GM19328 (cell line): ENCODE measurements around the gene ERGIC1.

Experiments used
- ATAC-seq: cut with Tn5 transposase; IDR thresholded peaks from one replicate; pipeline ENCODE4 v1.9.1; 2021; ENCODE audit warnings: mild to moderate bottlenecking, moderate library complexity; ENCODE audit not compliant: unreplicated experiment

The ERGIC1 gene

DNA sequence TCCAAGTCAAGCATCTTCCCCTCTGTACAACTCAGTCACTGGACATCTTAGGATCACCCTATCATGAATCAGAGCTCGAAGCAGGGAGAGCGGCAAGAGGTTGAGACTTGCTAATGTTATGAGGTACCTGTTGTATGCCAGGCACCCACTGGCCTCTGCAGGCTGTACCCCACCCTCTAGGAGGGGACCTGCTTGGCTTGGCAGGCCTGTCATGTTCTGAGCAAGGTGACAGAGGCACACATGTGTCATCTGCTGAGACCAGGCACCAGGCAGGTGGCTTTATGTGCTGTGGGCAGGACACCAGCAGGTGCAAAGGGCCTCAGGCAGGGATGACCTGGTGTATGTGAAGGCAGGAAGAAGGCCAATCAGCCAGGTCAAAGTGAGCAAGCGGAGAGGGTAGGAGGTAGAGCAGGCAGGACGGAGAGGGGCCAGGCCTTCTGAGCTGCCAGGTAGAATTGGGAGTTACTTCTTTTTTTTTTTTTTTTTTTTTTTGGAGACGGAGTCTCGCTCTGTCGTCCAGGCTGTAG lies 64.9 kb downstream of the ERGIC1 start:
- no peak for ATAC-seq

DNA sequence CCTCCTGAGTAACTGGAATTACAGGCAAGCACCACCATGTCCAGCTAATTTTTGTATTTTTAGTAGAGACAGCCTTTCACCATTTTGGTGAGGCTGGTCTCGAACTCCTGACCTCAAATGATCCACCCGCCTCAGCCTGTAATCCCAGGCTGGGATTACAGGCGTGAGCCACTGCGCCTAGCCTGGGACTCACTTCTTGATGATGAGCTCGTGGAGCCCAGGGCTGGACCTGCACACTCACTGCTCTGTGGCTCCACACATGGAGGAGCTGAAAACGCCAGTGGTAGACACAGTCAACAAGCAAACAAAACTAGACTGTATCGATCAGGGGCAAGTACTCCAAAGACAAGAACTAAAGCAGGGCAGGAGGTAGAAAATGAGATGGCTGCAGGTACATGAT lies 65.4 kb downstream of the ERGIC1 start:
- no peak for ATAC-seq

DNA sequence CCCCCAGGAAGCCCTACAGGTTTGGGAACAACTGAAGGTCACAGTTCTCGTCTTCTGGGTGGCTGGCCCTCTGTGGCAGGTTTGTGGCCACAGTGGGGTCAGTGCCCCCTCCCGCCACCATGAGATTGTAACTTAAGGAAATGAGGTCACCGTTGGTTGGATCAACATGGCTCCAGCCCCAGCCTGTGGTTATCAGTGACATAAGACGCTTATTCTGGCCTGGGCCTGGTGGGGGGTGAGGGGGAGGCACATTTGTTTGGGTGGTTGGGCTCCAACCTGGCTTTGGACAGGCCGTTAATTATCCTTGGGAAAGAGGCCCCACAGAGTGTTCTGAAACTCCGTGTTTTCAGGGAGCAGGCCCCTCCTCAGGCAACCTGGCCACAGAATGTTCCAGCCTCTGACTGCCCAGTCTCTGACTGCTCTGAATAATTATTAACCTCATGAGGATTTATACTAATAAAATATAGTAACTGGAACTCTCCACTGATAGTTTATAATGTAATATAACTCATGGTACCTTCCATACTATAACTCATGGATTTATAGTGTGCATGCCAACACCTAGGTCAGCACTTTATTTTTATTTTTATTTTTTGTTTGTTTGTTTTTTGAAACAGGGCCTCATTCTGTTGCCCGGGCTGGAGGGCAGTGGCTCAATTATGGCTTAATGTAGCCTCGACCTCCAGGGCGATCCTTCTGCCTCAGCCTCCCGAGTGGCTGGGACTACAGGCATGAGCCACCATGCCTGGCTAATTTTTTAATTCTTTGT lies 67.1 kb downstream of the ERGIC1 start:
- ATAC-seq: no peak

DNA sequence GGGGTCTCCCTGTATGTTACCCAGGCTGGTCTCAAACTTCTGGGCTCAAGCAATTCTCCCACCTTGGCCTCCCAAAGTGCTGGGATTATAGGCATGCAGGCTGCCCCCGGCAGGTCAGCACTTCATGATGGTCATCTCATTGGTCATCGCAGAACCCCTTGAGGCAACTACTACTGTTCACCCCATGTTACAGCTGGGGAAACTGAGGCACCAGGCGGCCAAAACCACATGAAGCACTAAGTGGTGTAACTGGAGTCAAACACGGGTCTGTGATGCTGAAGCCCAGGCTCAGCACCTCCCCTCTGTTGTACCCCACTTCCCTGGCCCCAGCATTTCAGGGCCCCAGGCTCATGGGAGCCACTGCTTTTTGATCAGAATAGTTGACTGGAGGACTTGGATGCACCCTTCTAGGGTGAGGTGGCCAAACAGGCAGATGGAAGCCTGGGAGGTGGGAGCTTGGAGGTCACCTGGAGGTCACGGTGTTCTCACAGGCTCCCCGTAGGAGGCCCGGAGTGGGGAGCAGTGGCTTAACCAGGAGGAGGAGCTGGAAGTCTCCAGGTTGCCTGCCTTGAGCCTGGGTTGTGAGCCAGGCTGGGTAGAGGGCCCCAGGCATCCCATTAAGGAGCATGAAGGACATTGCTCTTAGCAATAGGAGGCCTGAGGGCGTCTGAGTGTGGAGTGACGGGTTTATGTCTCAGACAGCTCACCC lies 67.9 kb downstream of the ERGIC1 start:
- no peak for ATAC-seq

DNA sequence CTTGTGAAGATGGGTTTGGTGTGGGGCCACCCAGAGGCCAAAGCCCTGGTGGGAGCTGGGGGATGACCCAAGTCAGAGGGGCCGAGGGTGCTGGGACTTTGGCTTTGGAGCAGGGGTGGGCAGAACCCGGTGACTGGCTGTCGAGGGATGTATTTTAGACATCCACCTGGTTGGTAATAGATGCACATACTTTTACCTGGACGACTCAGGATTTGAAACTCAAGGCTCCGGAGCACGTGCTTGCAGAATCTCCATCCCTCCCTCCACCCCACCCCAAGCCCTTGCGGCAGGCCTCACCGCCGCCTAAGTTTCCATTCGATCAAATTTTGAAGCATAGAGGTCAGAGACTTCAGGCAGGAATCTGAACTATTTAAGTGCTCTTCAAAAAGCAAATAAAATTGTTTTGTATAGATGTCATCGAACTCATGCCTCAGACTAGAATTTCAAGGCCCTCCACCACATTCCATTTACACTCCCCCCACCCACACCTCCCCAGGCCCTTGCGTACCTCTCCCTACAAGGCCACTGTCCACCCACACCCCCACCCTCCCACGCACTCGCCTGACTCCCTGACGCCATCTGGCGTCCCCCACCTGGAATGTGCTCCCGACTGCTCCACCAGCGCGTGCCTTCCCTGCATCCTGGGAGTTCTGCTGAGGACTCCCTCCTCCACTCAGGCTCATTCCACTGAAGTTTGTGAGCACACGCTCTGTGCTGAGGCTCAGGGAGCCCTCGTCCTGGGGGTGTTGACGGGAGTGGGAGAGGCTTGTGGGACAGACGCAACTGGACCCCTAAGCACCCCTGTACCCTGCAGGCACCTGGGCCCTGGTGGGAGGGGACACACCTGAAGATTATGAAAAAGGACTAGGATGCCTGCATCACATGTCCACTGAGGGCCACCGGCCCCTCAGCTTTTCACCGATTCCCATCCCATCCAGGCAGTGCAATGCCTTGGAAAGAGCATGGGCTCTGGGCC lies 68.7 kb downstream of the ERGIC1 start:
- no peak for ATAC-seq

DNA sequence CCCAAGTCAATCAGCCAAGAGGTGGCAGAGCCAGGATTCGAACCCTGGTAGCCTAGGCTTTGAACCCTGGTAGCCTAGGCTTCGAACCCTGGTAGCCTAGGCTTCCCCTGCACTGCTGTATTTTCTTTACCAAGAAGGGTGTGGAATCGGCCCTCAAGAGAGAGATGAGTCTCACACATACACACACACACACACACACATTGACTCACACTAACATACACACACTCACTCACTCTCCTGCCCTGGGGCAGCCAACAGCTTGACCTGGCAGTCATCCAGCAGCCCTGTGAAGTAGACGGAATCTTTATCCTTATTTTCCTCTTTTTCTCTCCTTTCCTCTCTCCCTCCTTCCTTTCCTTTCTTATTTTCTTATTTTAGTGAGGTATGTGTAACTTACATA lies 69.7 kb downstream of the ERGIC1 start:
- no peak for ATAC-seq

DNA sequence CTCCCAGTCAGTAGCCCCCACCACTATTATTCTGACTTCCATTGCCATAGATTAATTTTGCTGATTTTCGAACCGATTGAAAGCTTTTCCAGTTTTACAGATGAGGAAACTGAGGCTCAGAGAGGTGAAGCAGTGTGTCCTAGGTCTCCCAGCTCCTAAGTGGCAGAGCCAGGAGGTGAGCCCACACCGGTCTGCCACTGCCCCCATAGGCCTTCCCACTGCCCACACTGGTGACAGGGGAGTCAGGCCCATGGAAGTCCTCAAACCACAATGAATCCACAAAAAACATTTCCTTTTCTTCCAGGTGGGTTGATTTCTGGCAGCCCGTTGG lies 70.2 kb downstream of the ERGIC1 start:
- no peak for ATAC-seq

DNA sequence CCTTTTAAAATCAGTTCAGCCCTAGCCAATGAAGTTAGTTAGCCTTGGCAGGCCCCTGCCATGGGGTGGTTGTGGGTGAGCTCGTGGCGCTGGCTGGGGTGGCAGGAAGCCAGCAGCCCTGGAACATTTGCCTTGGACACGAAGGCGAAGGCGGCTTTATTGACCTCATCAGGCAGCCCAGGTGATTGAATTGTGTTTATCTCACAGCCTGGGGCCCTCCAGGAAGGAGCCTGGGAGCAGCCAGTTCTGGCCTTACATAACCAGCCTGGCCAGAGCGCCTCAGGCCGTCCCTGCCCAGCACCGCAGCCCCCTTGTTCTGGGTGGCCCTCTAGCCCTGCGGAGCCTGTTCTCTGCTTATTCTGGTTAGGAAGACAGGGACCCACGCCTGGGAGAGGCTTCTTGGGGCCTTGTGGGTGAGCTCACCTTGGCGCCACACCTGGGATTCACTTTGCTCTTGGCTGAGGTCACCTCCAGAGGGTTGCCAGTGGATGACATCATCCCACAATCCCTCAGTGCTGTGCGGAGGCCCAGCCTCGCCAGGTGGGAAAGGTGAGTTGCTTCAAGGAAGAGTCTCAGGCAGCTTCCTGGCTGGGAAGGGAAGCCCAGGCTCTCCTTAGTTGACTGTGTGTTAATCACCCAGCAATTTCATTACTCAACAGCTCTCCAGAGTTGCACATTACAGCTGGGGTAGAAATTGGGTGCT lies 70.7 kb downstream of the ERGIC1 start:
- no peak for ATAC-seq

DNA sequence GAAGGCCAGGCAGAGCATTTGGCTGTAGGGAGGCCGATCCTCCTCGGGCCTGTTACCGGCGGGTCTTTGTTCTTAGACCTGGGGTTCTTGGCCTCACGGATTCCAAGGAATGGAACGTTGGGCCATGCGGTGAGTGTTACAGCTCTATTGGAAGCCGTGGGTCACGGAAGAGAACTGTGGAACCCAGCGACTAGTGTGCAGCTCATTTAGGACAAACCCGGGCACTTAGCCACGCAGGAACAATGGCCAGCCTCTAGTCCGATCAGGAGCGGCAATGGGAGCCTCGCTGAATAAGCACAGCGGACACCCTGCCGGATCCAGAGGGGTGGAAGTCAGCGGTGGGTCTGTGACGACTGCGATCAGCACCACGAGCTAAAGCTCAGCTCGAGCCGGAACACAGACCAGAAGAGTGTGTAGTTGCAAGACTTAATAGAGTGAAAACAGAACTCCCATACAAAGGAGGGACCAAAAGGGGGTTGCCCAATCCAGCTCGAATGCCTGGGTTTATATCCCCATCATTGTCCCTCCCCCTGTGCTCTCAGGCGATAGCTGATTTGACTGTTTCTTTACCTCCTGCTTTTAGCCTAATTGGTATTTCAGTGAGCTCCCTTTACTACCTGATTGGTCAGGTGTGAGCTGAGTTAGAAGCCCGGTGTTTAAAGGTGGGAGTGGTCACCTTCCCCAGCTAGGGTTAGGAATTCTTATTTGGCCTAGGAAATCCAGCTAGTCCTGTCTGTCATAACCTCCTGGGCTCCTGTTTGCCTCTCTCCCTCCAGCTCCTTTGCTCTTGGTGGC lies 71.5 kb downstream of the ERGIC1 start:
- no peak for ATAC-seq

DNA sequence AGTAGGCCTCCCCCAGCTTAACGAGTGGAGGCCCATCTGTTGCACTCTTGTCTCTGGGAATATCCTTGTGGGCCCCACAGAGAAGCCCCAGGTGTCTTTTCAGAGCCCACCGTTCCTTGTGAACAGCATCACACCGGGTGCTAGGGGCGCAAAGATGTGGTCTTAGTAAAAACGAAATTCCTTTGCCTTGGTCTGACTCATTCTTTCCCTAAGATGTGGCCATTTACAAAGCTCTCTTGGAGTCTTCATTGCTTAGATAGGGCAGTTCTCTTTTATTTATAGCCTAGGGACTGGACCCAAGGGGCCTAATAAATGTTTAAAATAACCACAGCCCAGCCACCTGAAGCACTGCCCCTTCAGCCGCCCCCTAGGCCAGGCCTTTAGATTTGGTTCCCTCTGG lies 72.4 kb downstream of the ERGIC1 start:
- ATAC-seq: no peak

DNA sequence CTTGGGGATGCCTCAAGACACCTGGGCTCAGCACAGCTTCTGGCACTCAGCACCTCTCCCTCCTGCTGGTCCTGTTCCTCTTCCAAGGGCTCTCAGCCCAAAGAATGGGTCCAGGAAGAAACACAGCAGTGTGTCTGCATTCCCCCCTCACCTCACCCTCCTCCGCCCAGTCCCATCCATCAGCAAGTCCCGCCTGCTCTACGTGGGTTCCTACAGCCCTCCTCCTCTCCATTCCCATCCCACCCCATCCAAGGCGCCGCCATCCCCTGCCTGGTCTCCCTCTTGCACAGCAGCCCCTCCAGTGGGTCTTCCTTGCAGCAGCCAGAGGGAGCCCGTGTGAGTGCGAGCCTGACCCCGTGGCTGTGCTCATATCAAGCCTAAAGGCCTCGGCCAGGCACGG lies 72.8 kb downstream of the ERGIC1 start:
- no peak for ATAC-seq

DNA sequence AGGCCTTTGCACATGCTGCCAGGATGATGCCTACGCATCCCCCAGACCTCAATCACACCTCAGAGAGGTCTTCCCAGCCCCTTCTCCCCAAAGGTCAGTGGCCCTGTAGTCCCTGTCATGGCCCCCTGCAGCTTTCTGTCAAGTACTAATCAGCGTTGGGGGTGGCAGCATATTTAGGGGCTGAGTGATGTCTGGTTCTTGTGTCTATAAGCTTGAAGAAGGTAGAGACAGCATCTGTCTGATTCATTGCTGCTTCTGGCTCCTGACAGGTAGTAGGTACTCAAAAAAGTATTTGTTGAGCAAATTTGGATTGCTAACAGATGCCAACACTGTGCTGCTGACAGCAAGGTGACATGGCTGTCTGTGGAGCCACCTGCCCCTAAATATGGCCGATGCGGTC lies 73.6 kb downstream of the ERGIC1 start:
- ATAC-seq: no peak

DNA sequence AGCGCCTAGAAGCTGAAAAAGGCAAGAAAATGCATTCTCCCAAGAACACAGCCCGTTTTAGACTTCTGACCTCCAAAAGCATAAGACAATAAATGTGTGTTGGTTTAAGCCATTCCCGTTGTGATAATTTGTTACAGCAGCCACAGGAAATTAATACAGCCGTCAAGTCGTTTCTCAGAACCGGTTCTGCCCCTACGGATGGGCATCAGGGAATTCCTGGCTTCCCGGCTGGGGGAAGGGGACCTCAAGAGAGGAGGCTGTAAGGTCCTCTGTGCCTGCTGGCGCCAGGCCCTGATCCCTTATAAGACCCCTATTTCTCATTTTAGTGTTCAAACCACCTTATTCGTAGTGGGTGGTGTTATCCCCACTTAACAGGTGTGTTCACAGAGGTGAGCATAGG lies 74.6 kb downstream of the ERGIC1 start:
- no peak for ATAC-seq

DNA sequence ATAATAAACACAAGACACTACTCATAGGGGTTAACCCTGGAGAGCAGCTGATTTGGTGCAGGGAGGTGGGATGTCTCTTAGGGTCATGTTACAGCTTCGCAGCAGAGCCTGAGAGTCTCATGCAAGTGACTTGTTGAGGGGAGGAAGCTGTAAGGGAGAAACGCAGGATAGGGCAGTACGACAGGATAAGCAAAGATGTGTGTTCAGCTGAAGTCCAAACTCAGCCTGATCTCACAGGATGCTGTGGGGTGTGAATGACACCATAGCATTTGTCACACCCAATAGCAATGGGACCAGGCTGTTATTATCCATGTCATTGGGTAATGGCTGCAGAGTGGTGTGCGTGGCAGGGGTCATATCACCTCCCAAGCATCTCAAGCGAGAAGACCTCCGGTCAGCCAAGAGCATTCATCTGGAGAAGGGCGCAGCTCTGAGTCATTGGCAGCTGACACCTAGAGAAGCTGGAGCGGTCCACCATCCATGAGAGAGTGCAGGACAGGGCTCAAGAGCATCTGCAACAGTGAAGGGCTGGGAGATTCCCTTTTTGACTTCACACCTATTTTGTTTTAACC lies 76.0 kb downstream of the ERGIC1 start:
- no peak for ATAC-seq

DNA sequence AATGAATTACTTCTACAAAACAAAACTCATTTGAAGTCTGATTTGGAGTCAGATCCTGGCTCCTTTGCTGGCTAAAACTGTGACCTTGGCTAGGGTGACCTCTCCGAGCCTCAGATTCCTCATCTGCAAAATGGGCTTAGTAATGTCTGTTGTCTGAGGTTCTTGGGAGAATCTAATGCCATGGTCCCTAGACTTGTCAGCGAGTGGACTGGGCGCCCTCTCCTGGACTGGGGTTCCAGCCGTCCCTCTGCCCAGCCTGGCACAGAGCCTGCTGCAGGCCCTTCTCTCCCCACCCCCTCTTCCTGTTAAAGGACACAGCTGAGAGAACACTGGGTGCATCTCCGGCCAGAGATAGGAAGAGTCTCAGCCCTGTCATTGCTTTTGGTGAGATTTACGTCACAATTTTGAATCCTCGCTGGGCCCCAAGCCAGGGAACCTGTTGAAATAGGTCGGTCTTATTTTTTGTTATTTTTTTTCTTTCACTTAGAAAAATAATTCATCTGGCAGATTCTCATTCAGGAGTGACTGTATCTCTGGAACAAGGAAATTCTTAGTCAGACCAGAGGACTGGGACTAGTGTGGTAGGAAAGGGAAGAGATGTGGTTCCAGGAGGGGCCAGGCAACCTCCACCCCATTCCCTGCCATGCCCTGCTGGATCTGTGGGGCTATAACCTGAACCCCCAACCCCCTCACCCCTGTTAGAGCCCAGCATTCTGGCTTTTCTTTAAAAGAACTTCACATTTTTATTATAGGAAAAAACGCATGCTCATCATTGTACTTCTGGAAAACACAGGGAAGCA lies 77.0 kb downstream of the ERGIC1 start:
- no peak for ATAC-seq

DNA sequence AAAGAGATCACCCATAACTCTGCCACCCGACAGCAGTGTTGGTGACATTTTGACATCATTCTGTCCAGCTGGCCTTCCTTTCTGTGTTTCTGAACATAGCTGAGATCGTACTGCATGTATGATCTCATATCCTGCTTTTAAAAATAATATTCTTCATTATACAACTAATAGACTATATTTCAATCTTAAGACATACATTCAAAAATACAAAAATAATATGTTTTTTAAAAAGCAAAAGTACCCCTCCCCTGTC lies 77.5 kb downstream of the ERGIC1 start:
- no peak for ATAC-seq

DNA sequence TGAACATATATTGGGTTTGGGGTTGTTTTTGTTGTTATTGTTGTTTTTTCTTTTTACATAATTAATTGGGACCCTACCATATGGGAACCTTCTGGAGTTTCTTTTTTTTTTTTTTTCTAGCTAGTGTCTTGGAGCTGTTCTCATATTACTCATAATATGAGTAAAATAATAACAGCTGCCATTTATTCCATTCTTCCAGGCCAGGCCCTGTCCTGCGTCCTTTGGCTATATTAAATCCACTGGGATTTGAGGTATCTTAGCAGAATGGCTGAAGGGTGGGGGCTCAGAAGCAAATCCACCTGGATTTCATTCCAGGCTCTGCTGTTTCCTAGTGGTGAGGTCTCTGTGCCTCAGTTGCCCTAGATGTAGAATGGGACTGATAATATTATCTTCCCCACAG lies 77.9 kb downstream of the ERGIC1 start:
- no peak for ATAC-seq

DNA sequence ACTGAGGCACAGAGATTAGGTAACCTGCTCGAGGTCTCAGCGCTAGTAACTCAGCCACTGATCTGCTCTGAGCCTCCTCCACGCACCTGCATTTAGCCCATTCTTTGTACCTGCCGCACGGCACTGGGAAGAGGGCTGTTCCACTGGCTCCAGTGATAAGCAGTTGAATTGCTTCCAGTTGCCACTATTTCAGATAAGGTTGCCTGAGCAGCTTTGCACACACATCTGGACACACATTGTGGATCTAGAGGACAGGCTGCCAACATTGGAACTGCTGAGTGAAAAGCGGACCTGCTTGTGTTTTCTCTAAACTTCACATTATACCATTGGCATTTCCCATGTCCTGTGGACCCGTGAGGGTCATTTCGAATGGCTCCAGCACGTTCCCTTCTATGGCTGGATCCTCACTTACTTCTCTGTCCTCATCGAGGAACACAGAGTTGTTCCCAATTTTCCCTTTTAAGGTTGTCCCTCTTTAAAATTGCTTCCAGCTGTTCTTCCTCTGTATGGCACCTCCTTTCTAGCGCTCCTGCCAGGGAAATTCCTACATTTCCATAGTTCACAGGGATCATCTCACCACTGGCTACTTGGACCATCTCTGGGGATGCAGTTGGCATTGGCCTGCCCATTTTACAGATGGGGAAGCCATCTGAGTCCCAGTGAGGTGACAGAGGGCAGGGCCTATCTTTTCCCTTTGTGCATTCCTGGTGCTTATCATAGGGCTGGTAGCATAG lies 79.2 kb downstream of the ERGIC1 start:
- no peak for ATAC-seq
